Nephron (organoid): ENCODE measurements around the gene ANXA10.
"Not testable (repeated sequence)": the region's sequence is repeated elsewhere in the genome, so short reads cannot be mapped to it uniquely, and the experiment has no call there.

Experiments
- H3K27ac Mint-ChIP-seq, 3 experiments: 2 replicates each; pipeline ENCODE4 v1.8.0; 2020; ENCODE audit warnings: mixed read lengths in 3 of 3, mild to moderate bottlenecking in 2 of 3, moderate library complexity in 1 of 3
- H3K27me3 Mint-ChIP-seq: 2 replicates; pipeline ENCODE4 v1.8.0; 2021; ENCODE audit warnings: low read depth, mild to moderate bottlenecking, moderate library complexity, mixed read lengths
- H3K36me3 Mint-ChIP-seq: 2 replicates; pipeline ENCODE4 v1.8.0; 2020; ENCODE audit warnings: low read depth, mixed read lengths
- H3K4me1 Mint-ChIP-seq: 2 replicates; pipeline ENCODE4 v1.8.0; 2020; ENCODE audit warnings: mixed read lengths
- H3K4me3 Mint-ChIP-seq, 3 experiments: 2 replicates each; pipeline ENCODE4 v1.8.0; 2020; ENCODE audit warnings: mild to moderate bottlenecking in 3 of 3, mixed read lengths in 3 of 3, moderate library complexity in 2 of 3
- H3K9me3 Mint-ChIP-seq: 2 replicates; pipeline ENCODE4 v1.8.0; 2020; ENCODE audit warnings: mixed read lengths
- CTCF ChIP-seq, 3 experiments: fragments of 200-600 bp; sonication (generic); IDR thresholded peaks; one replicate each; pipeline ENCODE4 v1.5.0; 2021; ENCODE audit warnings: antibody characterized with exemption in 3 of 3; ENCODE audit not compliant: unreplicated experiment in 3 of 3

ANXA10 gene

GRCh38 chr4:168101026-168101425 is 8.7 kb downstream of the ANXA10 start:
- no peaks in the 10 kb centered on the region for H3K36me3 Mint-ChIP-seq
- H3K4me1 Mint-ChIP-seq = no peaks in the 10 kb centered on the region
- H3K4me3 Mint-ChIP-seq = no peak overlapping the region
- TF ChIP-seq CTCF (IDR thresholded peaks at IDR 0.05; ENCODE audit: unreplicated experiment in 3 of 3) = no peak
- no peaks in the 10 kb centered on the region for H3K27me3 Mint-ChIP-seq
- H3K27ac Mint-ChIP-seq = no peak overlapping the region
- H3K9me3 Mint-ChIP-seq = no peaks in the 10 kb centered on the region

- Mint-ChIP-seq H3K4me3 (no peak overlapping the region), H3K36me3 (no peaks in the 10 kb centered on the region), H3K9me3 (no peaks in the 10 kb centered on the region), H3K4me1 (no peaks in the 10 kb centered on the region), H3K27me3 (no peaks in the 10 kb centered on the region), H3K27ac (no peak overlapping the region)
- TF ChIP-seq CTCF (IDR thresholded peaks at IDR 0.05; ENCODE audit: unreplicated experiment in 3 of 3) = no peak
Observed at GRCh38 chr4:168102403-168102802, 10.1 kb downstream of the ANXA10 start.

GRCh38 chr4:168109527-168109926 is 17.2 kb downstream of the ANXA10 start:
- Mint-ChIP-seq H3K27me3 (no peaks in the 10 kb centered on the region), H3K36me3 (no peaks in the 10 kb centered on the region), H3K27ac (no peak overlapping the region), H3K4me1 (no peaks in the 10 kb centered on the region), H3K4me3 (no peak overlapping the region), H3K9me3 (peaks cover 2% of the 10 kb centered on the region)
- TF ChIP-seq CTCF (IDR thresholded peaks at IDR 0.05; ENCODE audit: unreplicated experiment in 3 of 3) = no peak

- not testable (repeated sequence) for H3K27me3 Mint-ChIP-seq, H3K4me1 Mint-ChIP-seq, H3K27ac Mint-ChIP-seq, H3K36me3 Mint-ChIP-seq, H3K4me3 Mint-ChIP-seq, H3K9me3 Mint-ChIP-seq
Observed at GRCh38 chr4:168113059-168113458, 20.7 kb downstream of the ANXA10 start.

DNA sequence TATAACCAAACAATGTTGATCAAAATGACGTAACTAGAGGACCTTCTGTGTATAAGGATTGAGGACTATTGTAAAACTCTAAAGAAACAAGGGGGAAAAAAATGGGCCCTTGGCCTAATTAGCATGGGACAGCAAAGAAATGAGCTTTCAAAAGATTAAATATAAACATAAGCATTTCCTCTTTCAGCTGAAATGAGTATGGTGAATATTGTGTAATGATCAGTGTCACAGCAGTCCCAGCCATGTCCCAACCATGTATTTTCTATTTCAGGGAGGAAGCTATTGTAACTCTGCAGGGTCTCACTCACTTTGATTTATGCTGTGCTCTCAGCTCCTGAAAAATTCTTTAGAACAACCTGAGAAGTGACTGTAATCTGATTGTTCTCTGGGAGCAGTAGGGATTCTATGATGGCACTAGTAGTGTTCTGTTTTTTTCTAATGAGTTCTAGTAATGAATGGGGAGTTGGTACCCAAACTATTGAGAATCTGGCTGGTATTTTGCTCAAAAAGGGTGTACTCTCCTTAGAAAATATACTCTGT is 25.8 kb downstream of the ANXA10 start:
- Mint-ChIP-seq H3K9me3 (peaks cover 3% of the 10 kb centered on the region), H3K4me1 (no peaks in the 10 kb centered on the region), H3K4me3 (no peak overlapping the region), H3K36me3 (no peaks in the 10 kb centered on the region), H3K27ac (no peak overlapping the region), H3K27me3 (no peaks in the 10 kb centered on the region)
- TF ChIP-seq CTCF (IDR thresholded peaks at IDR 0.05; ENCODE audit: unreplicated experiment in 3 of 3) = no peak

GRCh38 chr4:168119100-168119499 is 26.8 kb downstream of the ANXA10 start:
- TF ChIP-seq CTCF (IDR thresholded peaks at IDR 0.05; ENCODE audit: unreplicated experiment in 3 of 3) = no peak

More at GRCh38 chr4:168119100-168119499, 26.8 kb downstream of the ANXA10 start:
- Mint-ChIP-seq H3K27ac (no peak overlapping the region), H3K27me3 (no peaks in the 10 kb centered on the region), H3K4me1 (no peaks in the 10 kb centered on the region), H3K9me3 (peaks cover 3% of the 10 kb centered on the region), H3K4me3 (no peak overlapping the region), H3K36me3 (no peaks in the 10 kb centered on the region)
